HPDE6-E6E7 (cell line): ENCODE measurements around the gene BLOC1S4.
A peak's percentile ranks its signal among the peaks of the same experiment; 100 is the strongest.
"Not testable (repeated sequence)": the region's sequence is repeated elsewhere in the genome, so short reads cannot be mapped to it uniquely, and the experiment has no call there.

Experiments
- DNase-seq: peaks from one replicate; pipeline ENCODE4 v3.0.0; 2011; ENCODE audit warnings: missing footprints; ENCODE audit errors: extremely low spot score

BLOC1S4 gene

DNA sequence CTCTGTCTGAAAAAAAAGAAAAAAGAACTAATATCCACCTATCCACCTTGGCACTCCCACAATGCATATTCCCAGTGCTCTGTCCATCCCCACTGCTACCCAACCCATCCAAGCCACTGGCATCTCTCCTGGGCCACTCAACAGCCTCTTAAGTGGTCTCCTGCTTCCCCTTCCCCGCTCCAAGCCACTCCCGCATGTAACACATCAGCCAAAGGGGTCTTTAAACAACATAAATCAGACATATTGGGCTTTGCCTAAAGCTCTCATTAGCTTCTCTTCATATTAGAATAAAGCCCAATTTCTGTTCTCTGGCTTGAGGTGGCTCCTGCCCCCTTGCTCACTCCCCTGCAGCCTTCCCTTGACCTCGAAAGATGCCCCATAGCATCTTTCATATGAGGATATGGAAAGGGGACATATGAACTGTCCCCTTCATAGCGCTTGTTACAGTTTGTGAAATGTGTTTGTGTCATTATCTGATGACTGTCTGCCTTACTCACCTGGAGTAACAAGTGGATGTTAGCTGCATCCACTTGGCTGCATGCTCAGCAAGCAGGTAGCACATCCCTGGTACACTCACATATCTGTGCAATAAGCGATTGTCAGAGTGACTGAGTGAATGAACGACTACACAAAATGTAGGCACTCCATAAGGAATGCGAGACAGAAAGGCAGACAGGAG lies 3.1 kb downstream of the BLOC1S4 start:
- DNase-seq = no peak

DNA sequence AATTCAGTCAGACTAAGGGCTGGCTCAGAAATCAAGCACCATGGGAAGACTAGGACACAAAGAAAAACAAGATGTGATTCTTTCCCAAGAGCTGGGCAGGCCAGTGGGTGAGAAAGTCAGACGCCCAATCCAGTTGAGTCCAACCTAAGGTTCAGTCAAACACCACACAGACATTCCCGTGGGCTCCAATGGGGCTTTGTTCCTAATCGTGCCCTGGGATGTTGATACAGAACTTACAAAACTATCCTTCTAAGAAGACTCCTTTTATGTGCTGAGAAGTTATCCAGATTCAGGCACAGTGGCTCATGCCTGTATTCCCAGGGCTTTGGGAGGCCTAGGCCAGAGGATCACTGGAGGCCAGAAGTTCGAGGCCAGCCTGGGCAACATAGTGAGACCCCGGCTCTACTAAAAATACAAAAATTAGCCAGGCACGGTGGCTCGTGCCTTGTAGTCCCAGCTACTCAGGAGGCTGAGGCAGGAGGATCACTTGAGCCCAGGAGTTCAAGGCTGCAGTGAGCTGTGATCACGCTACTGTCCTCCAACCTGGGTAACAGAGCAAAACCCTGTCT lies 3.7 kb downstream of the BLOC1S4 start:
- DNase-seq = no peak

DNA sequence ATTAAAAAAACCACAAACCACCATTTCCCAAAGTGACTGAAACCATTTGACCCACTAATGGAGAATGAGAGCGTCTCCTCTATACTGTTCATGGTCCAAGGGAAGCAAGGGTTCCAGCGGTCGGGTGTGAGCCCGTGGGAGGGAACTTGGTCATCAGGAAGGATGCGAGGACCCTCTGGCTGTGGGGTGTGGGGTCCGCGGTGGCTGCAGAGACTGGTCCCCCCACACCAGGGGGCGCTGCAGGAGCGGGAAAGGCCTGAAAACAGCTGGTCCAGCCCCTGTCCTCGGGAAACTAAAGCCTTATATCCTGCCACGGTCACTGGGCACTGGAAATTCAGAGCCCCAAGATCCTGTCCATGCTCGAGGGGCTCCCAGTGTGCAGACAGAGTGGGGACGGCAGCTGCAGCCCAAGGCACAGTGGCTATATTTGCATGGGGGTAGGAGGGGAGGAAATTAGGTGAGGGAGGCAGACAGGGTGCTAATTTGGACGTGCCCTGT lies 4.3 kb downstream of the BLOC1S4 start:
- DNase-seq = peak; percentile 89

DNA sequence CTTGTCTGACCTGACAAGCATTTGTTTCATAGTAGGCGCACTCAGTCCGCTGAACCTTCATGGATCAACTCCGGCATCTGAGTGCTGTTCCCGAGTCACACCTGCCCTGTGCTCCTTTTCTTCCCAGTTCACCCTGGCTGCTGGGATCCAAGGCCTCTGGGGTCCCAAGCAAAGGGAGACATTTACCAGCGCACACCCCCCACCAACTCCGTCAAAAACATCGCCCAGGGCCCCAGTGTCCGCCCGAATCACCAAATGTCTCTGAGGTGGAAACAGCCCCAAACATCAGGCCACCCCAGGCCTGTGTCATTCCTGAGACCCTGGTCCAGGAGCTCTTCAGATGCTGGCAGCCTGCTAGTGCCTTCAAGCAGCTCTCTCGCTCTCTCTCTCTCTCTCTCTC lies 5.1 kb downstream of the BLOC1S4 start:
- no peak for DNase-seq

DNA sequence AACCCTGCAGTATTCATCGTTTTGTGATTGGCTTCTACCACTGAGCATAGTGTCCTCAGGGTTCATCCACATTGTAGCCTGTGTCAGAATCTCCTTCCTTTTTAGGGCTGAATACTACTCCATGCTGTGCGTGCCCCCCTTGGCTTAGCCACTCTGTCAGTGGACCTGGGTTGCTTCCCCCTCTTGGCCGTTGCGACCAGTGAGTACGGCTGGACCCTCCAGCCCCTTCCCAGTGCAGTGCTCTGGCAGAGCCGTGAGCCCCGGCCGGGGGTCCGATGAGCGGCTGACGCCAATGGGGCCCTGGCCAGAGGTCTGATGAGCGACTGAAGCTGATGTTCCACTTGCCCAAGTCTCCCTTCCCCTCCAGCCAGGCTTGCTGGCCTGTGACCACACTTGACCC lies 6.9 kb downstream of the BLOC1S4 start:
- no peak for DNase-seq

DNA sequence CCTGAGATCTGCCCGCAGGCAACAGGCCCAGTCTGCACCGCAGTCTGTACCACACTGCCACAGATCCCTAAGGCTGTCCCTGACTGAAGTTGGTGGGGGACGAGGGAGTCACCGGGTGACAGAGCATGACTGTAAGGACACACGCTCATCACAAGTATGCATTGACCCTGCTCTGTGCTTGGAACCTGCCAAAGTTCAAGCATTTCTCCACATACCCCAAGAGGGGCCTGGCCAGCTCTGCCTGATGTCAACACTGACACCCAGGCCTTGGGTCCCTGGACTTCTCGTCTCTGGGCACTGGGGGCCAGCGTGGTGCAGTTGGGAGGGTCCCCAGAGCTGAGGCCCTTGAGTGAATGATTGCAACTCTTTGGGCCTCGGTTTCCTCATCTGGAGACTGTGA lies 7.9 kb downstream of the BLOC1S4 start:
- DNase-seq = no peak

DNA sequence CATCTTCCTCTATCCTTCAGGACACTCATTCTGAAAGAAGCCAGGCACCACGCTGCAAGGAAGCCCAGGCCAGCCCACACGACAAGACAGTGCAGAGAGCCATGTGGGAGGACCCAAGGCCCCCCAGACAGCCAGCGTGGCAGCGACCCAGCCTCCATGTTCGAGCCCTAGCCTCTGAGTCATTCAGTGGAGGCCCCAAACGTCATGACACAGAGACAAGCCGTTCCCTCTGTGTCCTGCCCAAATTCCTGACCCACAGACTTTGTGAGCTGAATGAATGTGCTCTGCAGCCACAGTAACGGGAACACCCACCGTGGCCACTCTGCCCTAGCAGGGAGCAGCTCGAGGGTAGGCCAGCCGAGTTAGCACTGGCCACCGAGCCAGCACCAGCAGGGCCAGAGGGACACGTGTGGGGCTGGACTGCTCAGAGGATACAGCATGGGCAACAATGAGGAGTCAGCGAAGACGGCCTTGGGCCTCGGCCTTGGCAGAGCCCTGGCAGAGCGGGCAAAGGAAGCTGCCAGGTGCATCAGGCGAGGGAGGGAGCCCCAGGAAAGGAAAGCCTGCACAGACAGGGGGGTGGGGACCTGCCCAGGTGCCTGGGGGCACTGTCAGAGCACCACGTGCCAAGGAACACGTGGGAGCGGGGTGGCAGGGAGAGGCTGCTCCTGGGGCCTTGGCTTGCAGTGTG lies 8.6 kb downstream of the BLOC1S4 start:
- DNase-seq = no peak

DNA sequence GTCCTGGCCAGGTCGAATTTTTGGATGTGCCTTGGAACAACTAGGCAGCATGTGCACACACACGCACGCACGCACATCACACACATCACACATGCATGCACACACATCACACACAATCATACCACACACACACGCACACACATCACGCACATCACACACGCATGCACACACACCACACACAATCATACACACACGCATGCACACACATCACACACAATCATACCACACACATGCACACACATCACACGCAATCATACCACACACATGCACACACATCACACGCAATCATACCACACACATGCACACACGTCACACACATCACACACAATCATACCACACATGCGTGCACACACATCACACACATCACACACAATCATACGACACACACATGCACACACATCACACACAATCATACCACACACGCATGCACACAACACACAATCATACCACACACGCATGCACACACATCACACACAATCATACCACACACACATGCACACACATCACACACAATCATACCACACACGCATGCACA lies 9.5 kb downstream of the BLOC1S4 start:
- not testable (repeated sequence) for DNase-seq

DNA sequence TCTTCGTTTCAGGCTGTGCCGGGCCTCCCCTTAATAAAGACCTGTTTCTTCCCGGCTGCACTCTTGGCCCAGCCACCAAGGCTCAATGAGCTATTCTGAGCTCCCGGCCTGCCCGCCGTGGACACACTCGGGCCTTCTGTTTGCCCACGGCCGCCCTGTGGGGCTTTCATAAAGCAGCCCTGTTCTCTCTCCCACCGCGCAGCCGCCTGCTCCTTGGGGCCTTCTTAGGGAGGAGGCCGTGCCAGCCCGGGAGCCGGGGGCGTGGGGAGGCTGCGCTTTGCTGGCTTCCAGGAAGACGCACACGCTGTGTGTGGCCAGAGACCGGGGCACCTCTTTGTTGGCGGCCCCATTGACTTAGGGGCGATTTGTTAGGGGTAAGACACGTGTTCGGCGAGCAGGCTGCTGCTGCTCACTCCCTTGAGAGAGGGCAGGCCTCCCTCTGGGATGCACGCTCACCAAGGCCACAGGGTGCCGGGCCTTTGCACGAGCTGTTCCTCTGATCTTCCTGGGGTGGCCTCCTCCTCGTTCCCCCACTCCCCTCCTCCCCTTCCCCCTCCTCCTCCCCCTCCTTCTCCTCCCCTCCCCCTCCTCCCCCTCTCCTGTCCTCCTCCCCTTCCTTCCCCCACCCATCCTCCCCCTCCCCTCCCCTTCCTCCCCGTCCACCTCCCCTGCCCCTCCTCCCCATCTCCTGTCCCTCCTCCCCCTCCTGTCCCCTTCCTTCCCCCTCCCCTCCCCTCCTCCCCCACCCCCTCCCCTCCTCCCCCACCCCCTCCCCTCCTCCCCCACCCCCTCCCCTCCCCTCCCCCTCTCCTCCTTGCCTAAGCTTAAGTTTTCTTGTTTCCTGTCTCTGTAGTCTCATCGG lies 11.3 kb downstream of the BLOC1S4 start:
- DNase-seq = no peak

DNA sequence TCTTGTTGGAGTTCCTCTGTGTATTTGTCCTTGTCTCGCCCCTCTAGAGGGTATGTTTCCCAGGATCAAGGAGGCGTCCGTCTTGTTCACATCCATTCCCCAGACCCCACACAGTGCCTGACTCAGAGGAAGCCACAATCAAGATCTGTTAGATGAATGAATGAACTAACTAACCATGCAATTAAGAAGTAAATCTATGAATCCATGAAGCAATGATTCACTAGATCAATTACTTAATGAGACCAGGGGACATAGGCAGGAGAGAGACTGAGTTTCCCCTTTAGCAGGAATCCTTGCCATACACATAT lies 11.9 kb downstream of the BLOC1S4 start:
- DNase-seq = no peak

DNA sequence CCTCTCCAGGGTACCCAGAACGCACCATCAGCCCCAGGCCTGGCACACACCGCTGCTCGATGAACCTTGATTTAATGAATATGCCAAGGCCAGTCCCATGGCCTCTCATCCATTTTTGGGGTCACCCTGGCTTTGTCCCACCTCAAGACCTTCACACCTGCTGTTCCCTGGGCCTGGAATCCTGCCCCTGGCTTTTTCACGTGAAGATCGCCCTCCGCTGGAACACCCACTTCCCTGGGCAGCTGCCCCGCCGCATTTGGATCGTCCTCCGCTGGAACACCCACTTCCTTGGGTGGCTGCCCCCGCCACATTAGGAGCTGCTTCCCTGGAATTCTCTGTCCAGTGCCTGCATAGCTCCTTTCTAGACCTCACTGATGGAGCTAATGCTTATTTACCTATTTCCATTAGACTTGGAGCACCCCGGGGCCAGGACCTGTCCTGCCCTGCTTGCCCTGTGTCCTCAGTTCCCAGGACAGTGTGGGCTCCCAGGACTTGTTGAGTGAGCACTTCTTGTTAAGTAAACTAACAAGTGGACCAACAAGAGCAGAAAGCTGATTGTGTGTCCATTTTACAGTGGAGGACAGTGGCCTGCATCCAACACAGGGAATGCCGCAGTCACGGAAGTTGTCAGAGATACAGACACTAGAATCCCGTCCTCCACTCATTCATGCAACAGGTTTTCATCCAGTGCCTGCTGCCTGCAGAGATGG lies 12.5 kb downstream of the BLOC1S4 start:
- DNase-seq = no peak

DNA sequence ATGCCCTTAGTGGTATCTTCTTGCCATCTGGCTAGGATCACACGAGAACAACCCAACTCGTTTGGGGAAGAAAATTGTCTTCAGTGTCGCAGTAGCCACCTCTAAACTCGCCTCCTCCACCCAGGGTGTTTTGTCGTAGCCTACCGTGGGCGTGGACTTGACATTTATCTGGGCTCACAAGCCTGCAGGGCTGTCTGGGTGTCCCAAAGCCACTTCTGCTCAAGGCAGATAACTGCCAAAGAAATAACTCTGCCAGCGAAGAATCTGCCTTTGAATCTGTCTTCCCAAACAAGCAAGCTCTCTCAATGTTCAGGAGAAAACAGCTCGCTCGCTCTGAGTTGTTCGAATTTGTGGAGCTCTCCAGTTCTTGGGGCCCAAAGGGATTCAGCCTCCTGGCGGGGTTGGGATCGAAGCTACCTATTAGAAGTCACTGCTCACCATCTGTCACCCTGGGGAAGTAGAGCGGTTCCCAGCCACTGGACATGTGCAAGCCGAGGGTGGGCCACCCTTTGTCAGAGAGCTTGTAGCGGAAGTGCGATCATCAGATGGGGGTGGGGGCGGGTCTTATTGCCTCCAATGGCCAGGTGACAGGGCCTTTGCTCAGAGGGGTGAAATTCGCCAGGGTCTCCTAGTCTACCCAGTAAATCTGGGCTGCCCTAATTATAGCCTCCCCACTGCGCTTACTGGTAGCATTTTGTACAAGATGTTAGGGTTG lies 14.8 kb downstream of the BLOC1S4 start:
- no peak for DNase-seq

DNA sequence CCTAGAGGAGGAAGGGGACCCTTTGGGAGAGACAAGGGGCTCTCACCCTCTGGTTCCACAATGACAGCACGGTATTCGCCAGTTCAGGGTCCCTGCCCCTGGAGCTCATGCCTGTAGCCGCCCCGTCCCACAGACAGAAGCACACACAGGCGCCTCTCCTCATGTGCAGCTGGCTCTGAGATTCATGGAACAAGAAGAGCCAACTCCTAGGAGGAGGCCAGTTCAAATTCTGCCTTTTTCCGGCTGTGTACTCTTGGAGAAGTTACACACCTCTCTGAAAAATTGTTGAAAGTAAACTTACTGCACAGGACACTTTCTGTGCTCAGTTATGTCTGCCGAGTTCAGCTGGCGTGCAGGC lies 15.3 kb downstream of the BLOC1S4 start:
- DNase-seq = no peak

DNA sequence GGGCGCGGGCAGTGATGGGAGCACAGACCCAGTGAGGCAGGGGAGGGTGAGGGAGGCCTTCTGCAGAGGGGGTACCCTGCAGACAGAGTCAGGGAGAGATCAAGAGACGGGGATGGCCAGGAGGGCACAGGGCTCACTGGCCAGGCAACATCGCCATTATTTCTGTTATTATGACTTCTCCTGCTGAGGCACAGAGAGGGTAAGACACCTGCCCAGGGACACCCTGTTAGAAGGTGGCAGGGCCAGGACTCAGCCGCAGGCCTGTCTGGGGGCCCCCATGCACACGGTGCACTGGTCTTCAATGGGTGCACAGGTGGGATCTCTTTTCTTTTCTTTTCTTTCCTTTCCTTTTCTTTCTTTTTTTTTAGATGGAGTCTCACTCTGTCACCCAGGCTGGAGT lies 15.8 kb downstream of the BLOC1S4 start:
- DNase-seq = no peak

DNA sequence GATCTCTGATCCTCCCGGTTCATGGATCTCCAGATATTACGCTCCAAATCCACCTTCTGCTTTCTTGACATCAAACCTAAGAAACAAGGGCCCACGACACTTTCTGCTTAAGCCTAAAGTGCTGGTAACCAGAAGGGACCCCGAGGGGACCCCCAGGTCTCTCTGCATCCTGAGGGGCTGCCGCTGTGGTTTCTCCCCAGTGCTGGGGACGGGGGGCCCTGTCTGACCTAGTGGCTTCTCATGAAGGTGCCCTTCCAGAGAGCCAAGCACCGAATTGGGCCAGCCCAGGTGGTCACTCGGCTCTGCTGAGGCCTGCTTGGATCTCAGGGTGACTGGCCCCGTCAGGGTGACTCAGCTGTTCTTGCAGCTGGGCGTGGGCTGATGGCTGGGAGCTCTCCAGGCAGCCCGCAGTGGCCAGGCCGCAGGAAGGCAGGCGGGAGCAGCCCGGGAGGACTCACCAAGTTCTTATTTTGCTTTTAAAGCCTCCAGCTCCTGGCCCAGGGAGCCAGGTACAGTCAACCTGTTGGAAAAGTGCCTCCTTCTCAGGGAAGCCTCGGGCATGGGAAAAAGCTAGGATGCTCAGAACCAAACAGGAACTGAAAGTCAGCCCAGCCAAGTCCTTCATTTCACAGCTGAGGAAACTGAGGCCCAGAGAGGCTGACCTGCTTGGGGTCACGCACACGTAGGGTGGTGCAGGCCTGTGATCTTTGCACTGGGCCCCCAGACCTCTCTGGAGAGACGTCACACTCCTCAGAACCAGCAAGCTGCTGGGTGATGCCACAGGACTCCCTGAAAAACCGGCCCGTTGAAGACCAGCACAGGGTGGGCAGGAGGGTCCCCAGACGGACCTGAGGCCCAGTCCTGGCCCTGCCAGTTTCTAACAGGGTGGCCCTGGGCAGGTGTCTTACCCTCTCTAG lies 16.7 kb downstream of the BLOC1S4 start:
- DNase-seq = peak; percentile 89

DNA sequence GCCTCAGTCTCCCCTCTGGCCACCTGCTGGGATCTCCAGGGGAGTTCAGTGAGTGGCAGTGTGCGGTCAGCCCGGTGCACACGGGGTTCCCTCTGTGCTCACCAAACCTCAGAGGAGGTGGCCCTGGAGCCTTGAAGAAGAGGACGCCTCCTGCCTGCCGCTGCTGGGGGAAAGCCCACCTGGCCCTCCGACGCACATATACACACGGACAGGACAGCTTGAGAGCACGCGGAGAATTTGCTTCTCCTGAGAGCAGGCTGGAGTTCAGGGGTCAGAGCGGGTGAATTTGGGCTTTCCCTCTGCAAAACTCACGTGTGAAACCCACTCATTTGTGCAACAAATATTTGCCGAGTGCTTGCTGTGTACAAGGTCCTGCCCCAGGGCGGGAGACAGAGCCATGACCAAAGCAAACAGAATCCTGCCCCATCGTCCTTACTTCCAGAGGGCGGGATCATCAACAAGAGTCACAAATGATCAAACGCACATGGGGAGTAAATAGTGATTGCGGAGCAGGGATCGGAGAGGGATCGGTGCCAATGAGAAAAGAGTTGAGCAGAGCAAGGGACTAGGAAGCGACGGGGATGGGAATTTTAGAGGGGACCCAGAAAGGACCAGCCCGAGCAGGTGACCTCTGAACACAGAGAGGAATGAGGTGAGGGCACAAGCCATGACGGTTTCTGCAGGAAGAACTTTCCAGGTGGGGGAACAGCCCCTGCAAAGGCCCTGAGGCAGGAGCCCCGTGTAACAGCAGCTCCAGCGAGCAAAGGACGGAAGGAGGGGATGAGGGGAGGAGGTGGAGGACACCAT lies 17.6 kb downstream of the BLOC1S4 start:
- no peak for DNase-seq

DNA sequence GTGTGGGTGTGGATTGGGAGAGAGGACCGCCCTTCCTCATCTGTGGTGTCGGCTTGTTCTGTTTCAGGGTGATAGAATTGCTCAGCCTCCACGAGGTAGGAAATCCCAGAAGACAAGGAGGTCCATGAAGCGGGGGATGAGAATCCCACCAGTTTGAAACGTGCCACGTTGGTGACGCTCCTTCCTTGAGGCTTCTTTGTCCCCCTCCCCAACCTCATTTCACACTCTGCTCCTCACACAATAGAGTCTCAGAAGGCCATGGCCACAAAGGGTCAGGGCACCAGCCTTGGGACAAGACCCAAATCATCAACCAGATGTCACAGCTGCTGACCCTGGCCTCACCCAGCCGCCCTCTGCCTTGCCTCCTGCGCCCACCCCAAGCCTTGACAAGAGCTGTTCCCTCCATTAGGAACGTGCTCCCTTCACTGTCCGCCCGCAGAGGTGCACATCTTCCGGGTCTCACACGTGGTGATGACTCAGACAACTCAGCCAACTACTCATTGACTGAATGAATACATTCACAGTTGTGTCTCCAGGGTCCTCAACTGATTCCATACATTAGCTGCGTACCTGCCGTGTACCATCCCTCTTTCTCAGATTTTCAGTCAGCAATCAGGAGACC lies 18.3 kb downstream of the BLOC1S4 start:
- no peak for DNase-seq

DNA sequence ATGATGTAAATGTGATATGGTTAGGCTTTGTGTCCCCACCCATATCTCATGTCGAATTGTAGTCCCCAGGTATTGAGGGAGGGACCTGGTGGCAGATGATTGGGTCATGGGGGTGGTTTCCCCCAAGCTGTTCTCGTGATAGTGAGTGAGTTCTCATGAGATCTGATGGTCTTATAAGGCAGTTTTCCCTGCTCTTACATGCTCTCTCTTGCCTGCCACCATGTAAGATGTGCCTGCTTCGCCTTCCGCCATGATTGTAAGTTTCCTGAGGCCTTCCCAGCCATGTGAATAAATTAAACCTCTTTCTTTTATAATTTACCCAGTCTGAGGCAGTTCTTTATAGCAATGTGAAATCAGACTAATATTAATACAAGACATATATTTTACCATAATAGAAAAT lies 23.9 kb downstream of the BLOC1S4 start:
- DNase-seq = no peak

DNA sequence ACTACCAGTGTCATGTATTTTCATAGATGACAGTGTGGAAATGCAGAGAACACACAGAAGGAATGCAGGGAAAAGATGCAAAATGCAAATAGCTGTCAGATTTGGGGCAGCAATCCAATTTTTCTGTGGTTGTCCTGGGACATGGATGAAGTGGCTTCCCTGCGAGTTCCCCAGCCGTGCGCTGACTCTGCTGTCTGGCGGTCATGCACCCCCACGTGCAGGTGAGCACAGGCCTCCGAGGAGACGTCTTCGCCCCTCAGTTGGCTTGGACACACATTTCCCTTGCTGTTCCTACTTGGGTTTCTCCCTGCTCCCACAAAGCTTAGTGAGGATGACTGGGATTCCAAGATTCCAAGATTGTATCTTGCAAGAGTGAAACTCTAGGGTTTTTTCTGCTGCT lies 24.4 kb downstream of the BLOC1S4 start:
- no peak for DNase-seq
